Measurements from ENCODE around the gene SH3D21. TPM values are rescaled to one million over a fixed set of nuclear protein-coding genes. Genes with fewer than 3 reads are reported as not detected.

Gene SH3D21
- total and polyA plus RNA-seq, 5 experiments from 2014 or later = 0.19 to 2.7 (median 1.5) TPM; not detected in 1

DNA sequence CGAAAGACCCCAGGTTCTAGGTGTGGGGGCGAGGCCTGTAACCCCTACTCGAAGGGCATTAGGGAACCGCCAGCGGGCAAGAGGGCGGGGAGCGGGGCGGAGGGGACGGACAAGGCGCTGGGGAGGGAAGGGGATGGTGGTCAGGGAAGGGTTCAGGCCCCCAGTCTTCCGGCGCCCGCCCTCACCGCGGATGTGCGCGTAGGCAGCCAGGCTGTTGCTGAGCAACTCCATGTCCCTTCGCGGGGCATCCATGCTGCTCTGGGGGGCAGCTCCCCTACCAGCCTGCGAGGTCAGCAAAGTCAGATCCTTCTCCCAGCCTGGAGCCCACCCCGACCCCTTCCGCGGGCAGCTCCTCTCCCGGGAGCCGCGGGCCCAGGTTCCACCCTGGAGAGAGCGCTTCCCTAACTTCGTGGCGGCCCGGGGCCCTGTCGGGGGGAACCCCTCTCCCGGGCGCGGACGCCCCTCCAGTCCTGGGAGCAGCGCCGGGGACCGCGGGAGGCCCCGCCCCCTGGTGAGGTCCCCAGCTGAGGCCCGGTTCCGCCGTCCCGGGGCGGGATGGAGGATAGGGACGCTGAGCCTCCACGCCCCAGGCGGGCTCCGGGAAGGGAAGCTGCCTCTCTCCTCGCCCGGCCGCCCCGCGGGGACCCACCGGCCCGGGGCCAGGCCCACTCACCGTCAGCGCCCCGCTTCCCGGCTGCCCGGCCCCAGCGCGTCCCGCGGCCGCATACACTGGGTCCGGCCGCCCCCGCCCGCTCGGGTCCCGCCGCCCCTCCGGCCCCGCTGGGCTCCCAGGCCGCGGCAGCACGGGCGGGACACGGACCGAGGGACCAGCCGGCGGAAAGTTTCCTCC lies 16.8 kb downstream of the SH3D21 start:
- POLR2A ChIA-PET = interaction anchor here (0.7 to 1.7 kb wide), 7 partner anchors 14 to 75 kb away, joined by 3 to 5 read pairs (median 3); partner anchors contain the start of gene LSM10
- ATAC-seq (peak; percentile 56 to 67), DNase-seq (peak in 6 of 10 donors; percentile 32 to 45 (median 38))
- H3K27ac Mint-ChIP-seq = peak overlapping the region in 4 of 10 donors; percentile 41 to 87 (median 70)
- H3K36me3 Mint-ChIP-seq = no peaks in the 10 kb centered on the region
- peaks cover 20 to 35% (median 29%) of the 10 kb centered on the region in 4 donors for H3K4me1 Mint-ChIP-seq
- no peaks in the 10 kb centered on the region for H3K9me3 Mint-ChIP-seq
- peaks cover 0 to 12% (median 2%) of the 10 kb centered on the region in 5 donors for H3K27me3 Mint-ChIP-seq
- peak overlapping the region; percentile 66 to 80 (median 75) for H3K4me3 Mint-ChIP-seq

DNA sequence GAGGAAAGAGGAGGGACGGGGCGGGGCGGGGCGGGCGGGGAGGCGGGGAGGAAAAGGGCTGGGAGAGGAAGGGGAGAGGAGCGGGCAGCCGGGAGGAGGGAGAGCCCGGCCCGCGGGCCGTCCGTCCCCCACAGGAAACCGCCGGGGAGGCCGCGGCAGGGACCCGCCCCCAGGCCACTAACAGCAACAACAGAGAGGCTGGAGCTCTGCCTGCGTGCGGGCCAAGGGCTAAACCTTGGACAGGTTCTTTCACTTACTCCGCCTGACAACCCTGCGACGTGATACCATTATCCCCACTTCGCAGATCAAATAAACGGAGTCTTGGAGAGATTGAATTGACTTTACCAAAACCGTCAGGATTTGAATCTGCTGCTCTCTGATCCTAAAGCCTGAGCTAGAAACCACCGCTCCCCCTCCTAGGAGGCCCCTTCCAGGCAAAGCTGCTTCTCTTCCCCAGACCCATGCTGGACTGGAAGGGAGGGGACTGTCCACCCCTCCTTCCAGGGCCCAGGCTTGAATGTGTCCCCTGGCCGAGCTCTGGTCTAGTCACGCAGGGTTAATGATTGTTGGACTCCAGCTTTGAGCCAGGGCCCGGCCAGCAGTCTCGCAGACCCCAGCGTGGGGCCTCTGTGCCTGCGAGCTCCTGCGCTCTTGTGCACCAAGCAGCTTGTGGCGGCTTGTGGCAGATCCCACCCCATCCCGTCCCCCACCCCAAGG lies 17.6 kb downstream of the SH3D21 start, which contains the start of gene EVA1B:
EVA1B (minus strand) TSS at position 10 of the 717 bp plus-strand sequence. CDS start 608 bp downstream, outside the sequence.
- ATAC-seq (peak; percentile 21 to 41), DNase-seq (peak in 4 of 10 donors; percentile 18 to 48 (median 31))
- Mint-ChIP-seq H3K9me3 (no peaks in the 10 kb centered on the region), H3K4me3 (peak within 1 kb of the TSS; percentile 68 to 87 (median 81)), H3K27me3 (peaks cover 0 to 12% (median 2%) of the 10 kb centered on the region in 5 donors), H3K27ac (peak within 1 kb of the TSS in 9 of 10 donors; percentile 52 to 87 (median 66)), H3K4me1 (peaks cover 20 to 35% (median 29%) of the 10 kb centered on the region in 4 donors), H3K36me3 (no peaks in the 10 kb centered on the region)
- POLR2A ChIA-PET = interaction anchor here (0.6 to 1.7 kb wide), 5 partner anchors 17 to 1184 kb away, joined by 3 to 4 read pairs (median 3); partner anchors contain the start of gene SH3D21

DNA sequence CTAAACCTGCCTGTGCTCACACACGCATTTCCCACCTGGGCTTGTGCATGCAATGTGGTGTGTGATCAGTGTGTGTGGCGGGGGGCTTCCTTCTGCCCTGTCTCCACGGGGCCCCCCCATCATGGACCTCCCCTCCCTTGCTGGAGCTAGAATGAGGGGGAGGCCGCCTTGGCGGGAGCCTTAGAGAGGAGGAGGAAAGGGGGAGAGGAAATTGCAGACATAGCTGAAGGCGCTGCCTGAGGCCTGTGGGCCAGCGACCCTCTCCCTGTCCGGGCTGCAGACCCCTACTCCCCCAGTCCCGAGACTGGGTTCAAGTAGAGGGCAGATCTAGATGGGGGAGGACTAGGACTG lies 18.2 kb downstream of the SH3D21 start:
- Mint-ChIP-seq H3K27me3 (peaks cover 0 to 12% (median 2%) of the 10 kb centered on the region in 5 donors), H3K9me3 (no peaks in the 10 kb centered on the region), H3K36me3 (no peaks in the 10 kb centered on the region), H3K27ac (peak overlapping the region in 4 of 10 donors; percentile 40 to 69 (median 58)), H3K4me3 (peak overlapping the region; percentile 66 to 87 (median 81)), H3K4me1 (peaks cover 20 to 35% (median 29%) of the 10 kb centered on the region in 4 donors)
- POLR2A ChIA-PET = interaction anchor here (0.8 to 1.7 kb wide), 3 partner anchors 18 to 45 kb away, joined by 3 to 4 read pairs (median 4); partner anchors contain the start of gene SH3D21
- DNase-seq = peak in 1 of 10 donors; percentile 12
- no peak for ATAC-seq

DNA sequence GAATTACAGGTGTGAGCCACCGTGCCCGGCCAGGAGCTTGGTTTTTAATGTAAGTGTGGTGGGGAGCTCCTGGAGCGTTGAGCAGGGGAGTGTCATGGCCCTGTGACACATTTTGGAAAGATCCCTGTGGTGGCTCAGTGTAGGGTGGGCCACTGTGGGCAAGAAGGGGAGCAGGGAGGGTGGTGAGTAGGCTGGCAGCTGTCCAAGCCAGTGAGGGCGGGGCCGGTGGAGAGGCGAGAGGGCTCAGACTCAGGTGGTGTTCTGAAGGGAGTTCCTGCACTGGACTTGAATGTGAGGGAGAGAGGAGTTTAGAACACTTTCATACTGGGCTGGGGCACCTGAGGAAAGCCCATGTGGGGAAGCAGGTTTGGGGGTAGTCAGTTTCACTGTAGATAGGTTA lies 20.3 kb downstream of the SH3D21 start:
- Mint-ChIP-seq H3K9me3 (no peaks in the 10 kb centered on the region), H3K4me3 (no peak overlapping the region), H3K36me3 (no peaks in the 10 kb centered on the region), H3K27ac (peak overlapping the region in 1 of 10 donors; percentile 27), H3K4me1 (peaks cover 16 to 26% (median 22%) of the 10 kb centered on the region in 4 donors), H3K27me3 (peaks cover 0 to 12% (median 2%) of the 10 kb centered on the region in 5 donors)
- POLR2A ChIA-PET = no interaction called here
- ATAC-seq (no peak), DNase-seq (no peak)

DNA sequence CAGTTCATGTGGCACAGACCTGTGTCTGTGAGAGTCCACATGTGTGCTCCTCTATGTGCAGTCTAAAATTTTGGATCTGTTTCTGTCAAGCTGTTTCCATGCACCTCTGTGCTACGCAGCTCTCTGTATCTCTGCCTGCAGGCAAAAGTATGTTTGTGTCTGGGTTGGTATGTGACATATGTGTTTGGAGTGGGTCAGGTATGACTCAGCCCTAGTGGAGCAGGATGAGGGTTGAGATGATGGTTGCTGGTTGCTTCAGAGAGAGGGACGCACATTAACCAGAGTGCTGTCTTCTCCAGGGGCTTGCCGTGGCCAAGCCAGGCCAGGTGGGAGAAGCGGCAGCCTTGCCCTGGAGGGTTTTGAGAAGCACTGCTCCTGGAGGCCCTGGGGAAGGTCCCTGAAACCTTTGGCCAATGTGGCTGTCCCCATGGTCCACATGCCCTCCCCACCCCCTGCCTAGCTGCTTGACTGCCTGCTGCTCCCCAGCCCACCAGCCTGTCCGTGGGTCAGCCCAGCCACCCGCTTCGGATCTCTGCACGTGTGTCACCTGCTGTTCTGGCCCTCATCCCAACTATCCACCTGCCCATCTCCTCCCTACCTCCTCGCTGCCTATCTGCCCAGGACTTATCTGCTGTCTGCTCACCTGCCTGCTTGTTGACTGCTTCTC lies 21.4 kb downstream of the SH3D21 start:
- Mint-ChIP-seq H3K4me3 (no peak overlapping the region), H3K4me1 (peaks cover 16 to 22% (median 18%) of the 10 kb centered on the region in 4 donors), H3K36me3 (no peaks in the 10 kb centered on the region), H3K27me3 (peaks cover 0 to 12% (median 2%) of the 10 kb centered on the region in 5 donors), H3K9me3 (no peaks in the 10 kb centered on the region), H3K27ac (peak overlapping the region in 2 of 10 donors; percentile 58 to 64)
- no peak for ATAC-seq
- POLR2A ChIA-PET = no interaction called here
- no peak for DNase-seq

DNA sequence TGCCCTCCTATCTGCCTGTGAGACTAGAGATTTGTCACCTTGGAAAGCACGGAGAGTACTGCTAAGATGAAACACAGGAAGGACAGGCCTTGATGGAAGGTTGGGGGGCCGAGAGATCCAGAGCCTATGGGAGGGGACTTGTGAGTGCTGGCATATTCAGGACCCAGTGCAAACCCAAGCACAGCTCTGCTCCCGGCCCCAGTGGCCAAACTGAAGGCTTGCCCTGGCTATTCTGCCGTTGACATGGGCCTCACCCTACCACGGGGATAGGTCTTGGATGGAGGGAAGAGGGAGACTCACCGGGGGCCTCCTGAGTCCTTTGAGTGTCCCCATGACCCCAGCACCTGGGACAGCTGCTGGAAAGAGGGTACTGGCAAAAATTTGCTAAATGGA lies 21.9 kb downstream of the SH3D21 start:
- ATAC-seq (no peak), DNase-seq (no peak)
- peaks cover 14 to 18% (median 18%) of the 10 kb centered on the region in 4 donors for H3K4me1 Mint-ChIP-seq
- H3K9me3 Mint-ChIP-seq = no peaks in the 10 kb centered on the region
- peaks cover 0 to 12% (median 2%) of the 10 kb centered on the region in 5 donors for H3K27me3 Mint-ChIP-seq
- POLR2A ChIA-PET = no interaction called here
- no peak overlapping the region for H3K4me3 Mint-ChIP-seq
- peak overlapping the region in 1 of 10 donors; percentile 64 for H3K27ac Mint-ChIP-seq
- H3K36me3 Mint-ChIP-seq = no peaks in the 10 kb centered on the region

DNA sequence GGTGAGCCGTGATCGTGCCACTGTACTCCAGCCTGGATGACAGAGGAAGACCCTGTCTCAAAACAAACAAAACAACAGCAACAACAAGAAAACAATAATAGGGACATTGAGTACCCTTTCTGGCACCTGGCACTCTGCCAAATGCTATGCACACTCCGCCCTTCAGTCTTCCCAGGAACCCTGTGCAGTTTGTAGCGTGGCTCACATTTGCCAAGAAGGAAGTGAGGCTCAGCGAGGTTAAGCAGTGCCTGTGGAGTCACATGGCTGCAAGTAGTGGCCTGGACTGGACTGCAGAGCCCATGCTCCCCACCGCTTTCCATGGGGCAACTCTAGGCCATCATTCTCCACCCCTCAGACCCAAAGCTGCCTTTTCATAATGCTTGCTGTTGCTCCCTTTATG lies 22.5 kb downstream of the SH3D21 start:
- no peak overlapping the region for H3K27ac Mint-ChIP-seq
- H3K27me3 Mint-ChIP-seq = peaks cover 0 to 12% (median 2%) of the 10 kb centered on the region in 5 donors
- ATAC-seq (no peak), DNase-seq (no peak)
- H3K4me3 Mint-ChIP-seq = no peak overlapping the region
- H3K36me3 Mint-ChIP-seq = no peaks in the 10 kb centered on the region
- peaks cover 13 to 18% (median 17%) of the 10 kb centered on the region in 4 donors for H3K4me1 Mint-ChIP-seq
- H3K9me3 Mint-ChIP-seq = no peaks in the 10 kb centered on the region
- POLR2A ChIA-PET = no interaction called here

DNA sequence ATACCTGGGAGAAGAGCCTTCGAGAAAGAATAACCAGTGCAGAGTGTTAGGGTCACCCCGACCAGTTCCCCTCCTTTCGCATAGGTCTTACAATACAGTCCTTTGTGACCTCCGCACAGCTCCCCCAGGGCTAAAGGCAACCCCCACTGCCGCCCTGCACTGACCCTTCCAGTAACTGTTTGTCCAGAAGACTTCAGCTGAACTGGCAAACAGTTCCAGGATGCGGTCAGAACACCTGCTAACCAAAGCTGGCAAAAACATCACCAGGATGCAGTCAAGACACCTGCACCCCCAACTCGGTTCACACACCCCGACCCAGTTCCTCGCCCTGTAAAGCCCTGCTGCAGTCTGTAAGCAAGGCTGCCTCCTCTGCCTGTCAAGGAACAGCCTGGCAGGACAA lies 23.6 kb downstream of the SH3D21 start:
- H3K27ac Mint-ChIP-seq = peak overlapping the region in 2 of 10 donors; percentile 21 to 53
- no peak overlapping the region for H3K4me3 Mint-ChIP-seq
- no peaks in the 10 kb centered on the region for H3K9me3 Mint-ChIP-seq
- H3K36me3 Mint-ChIP-seq = no peaks in the 10 kb centered on the region
- DNase-seq (no peak), ATAC-seq (no peak)
- H3K4me1 Mint-ChIP-seq = peaks cover 2 to 12% (median 7%) of the 10 kb centered on the region in 4 donors
- POLR2A ChIA-PET = no interaction called here
- peaks cover 0 to 12% (median 2%) of the 10 kb centered on the region in 5 donors for H3K27me3 Mint-ChIP-seq

DNA sequence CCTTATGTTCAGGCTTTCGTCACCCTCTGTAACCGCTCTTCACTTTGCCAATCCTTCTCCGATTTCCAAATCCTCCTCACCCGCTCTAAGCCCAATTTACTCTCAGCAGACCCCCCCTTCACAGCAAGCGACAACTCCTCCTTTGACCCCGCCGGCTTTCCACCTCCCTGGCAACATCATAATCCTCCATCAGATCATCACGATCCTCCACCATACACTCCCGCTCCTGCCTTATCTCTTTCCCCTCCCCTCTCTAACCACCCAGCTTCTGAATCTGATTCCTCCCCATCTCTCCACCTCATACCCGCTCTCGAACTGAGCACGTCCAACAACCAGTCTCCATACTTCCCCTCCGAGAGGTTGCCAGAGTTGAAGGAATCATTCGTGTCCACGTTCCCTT lies 24.8 kb downstream of the SH3D21 start:
- Mint-ChIP-seq H3K27ac (no peak overlapping the region), H3K9me3 (no peaks in the 10 kb centered on the region), H3K4me3 (no peak overlapping the region), H3K4me1 (peaks cover 2 to 12% (median 5%) of the 10 kb centered on the region in 4 donors), H3K27me3 (peaks cover 0 to 12% (median 2%) of the 10 kb centered on the region in 5 donors), H3K36me3 (no peaks in the 10 kb centered on the region)
- POLR2A ChIA-PET = no interaction called here
- ATAC-seq (no peak), DNase-seq (no peak)

DNA sequence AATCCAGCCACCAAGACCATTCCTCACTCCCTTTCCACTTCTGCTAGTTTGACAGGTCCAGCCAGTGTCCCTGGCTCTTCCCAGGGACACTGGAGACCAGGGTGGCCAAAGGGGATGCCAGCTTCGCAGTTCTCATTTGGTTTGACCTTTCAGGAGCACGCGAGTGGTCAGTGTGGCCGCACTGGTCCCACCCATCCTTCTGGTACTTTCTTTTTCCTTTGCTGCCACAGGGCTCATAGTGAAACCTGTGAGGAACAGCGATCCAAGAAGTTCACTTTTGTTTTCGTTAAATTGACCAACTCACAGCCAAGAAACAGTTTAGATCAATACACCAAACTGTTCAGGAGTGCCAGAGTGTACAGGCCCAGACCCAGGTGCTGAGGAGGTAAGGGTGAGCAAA lies 31.7 kb downstream of the SH3D21 start:
- ATAC-seq (no peak), DNase-seq (no peak)
- POLR2A ChIA-PET = no interaction called here
- Mint-ChIP-seq H3K9me3 (no peaks in the 10 kb centered on the region), H3K4me1 (peaks cover 6 to 13% (median 8%) of the 10 kb centered on the region in 4 donors), H3K36me3 (peaks cover 0 to 16% (median 8%) of the 10 kb centered on the region in 3 donors), H3K27ac (peak overlapping the region in 1 of 10 donors; percentile 43), H3K27me3 (peaks cover 0 to 1% (median 0%) of the 10 kb centered on the region in 5 donors), H3K4me3 (no peak overlapping the region)

DNA sequence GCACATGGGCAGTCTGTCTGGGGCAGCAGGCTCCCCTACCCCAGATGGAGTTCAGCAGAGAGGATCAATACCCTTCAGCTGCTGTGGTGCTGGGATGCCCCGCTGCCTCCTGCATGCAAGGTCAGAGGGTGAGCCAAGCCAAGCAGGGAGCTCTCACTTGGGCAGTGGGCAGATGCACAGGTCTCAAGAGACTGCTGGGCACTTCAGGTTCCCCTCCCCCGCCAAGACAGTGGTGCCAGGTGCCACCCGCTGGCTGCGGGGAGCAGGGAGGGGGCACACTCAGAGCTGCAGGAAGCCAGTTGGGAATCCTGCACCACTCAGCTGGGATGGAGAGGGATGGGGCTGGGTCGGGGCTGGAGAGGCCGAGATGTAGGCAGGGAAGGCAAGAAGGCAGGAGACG lies 33.0 kb downstream of the SH3D21 start:
- peaks cover 0 to 1% (median 0%) of the 10 kb centered on the region in 5 donors for H3K27me3 Mint-ChIP-seq
- peak overlapping the region in 1 of 10 donors; percentile 20 for H3K27ac Mint-ChIP-seq
- H3K9me3 Mint-ChIP-seq = no peaks in the 10 kb centered on the region
- ATAC-seq = no peak
- H3K36me3 Mint-ChIP-seq = peaks cover 0 to 23% (median 8%) of the 10 kb centered on the region in 3 donors
- POLR2A ChIA-PET = no interaction called here
- no peak for DNase-seq
- peaks cover 7 to 20% (median 14%) of the 10 kb centered on the region in 4 donors for H3K4me1 Mint-ChIP-seq
- no peak overlapping the region for H3K4me3 Mint-ChIP-seq

DNA sequence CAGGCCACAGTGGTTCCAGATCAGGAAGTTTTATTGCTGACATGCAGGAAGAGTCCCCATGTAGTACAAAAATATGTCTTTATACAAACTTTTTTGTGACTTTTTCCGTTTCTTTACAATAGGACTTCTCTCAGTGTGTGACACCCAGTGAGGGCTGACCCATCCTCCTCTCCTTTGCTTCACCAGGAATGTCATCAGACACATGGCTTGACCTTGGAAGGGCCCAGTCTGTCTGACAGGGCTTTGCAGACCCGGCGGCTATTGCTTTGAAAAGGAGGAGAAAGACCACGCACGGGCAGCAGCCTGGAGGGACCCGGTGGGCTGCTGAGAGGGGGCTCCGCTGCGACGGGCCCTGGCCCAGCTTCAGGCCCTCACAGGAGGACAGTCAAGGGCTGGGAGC lies 33.4 kb downstream of the SH3D21 start:
- no peak for DNase-seq
- no peak for ATAC-seq
- H3K9me3 Mint-ChIP-seq = no peaks in the 10 kb centered on the region
- H3K4me1 Mint-ChIP-seq = peaks cover 8 to 24% (median 14%) of the 10 kb centered on the region in 4 donors
- peaks cover 0 to 27% (median 8%) of the 10 kb centered on the region in 3 donors for H3K36me3 Mint-ChIP-seq
- no peak overlapping the region for H3K4me3 Mint-ChIP-seq
- POLR2A ChIA-PET = no interaction called here
- peak overlapping the region in 1 of 10 donors; percentile 20 for H3K27ac Mint-ChIP-seq
- H3K27me3 Mint-ChIP-seq = peaks cover 0 to 1% (median 0%) of the 10 kb centered on the region in 5 donors

Measured in naive thymus-derived CD8-positive, alpha-beta T cell (primary cell).